GM12864 (cell line): ENCODE measurements around the gene MEIOSIN.

Experiments
- DNase-seq: peaks from one replicate; pipeline ENCODE4 v3.0.0-alpha.2; 2011; ENCODE audit warnings: low read depth
- H3K4me3 ChIP-seq: 2 replicates; pipeline ENCODE4 v1.5.1; 2011; ENCODE audit warnings: mild to moderate bottlenecking, low read depth, low read length, control low read depth
- CTCF ChIP-seq: IDR thresholded peaks from 2 replicates; pipeline ENCODE4 v1.5.1; 2011; ENCODE audit warnings: low read depth, mild to moderate bottlenecking, moderate library complexity, low read length, control low read depth, inconsistent platforms; ENCODE audit errors: missing control alignments

The MEIOSIN gene

GRCh38 chr19:45770192-45771101 lies 37.2 kb downstream of the MEIOSIN start:
- peak; percentile 81 for TF ChIP-seq CTCF
- peak overlapping the region; percentile 48 for H3K4me3 ChIP-seq
- peak; percentile 94 for DNase-seq

- no peak for DNase-seq
- no peak overlapping the region for H3K4me3 ChIP-seq
- no peak for TF ChIP-seq CTCF
These were observed 38.2 kb downstream of the MEIOSIN start for GRCh38 chr19:45771311-45771933.

- DNase-seq, result no peak
- no peak for TF ChIP-seq CTCF
- no peak overlapping the region for H3K4me3 ChIP-seq
These were observed 39.0 kb downstream of the MEIOSIN start for GRCh38 chr19:45772130-45772840.

GRCh38 chr19:45772912-45773311 lies 39.7 kb downstream of the MEIOSIN start:
- TF ChIP-seq CTCF, result no peak
- H3K4me3 ChIP-seq, result no peak overlapping the region
- DNase-seq, result no peak

- TF ChIP-seq CTCF, result no peak
- no peak overlapping the region for H3K4me3 ChIP-seq
- no peak for DNase-seq
These were observed 40.1 kb downstream of the MEIOSIN start for GRCh38 chr19:45773384-45773783.

- H3K4me3 ChIP-seq, result no peak overlapping the region
- no peak for DNase-seq
- no peak for TF ChIP-seq CTCF
These were observed 41.5 kb downstream of the MEIOSIN start for GRCh38 chr19:45774765-45775164.
